ENCODE data around the gene RPTN. TPM values are rescaled to one million over a fixed set of nuclear protein-coding genes. Genes with fewer than 3 reads are reported as not detected.

RPTN gene
- polyA plus RNA-seq, 1 of the 3 experiments (the other 2 are of a cell fraction): not detected

GRCh38 chr1:152182944-152183361, 23.9 kb upstream of the RPTN start:
- H3K79me2 ChIP-seq (ENCODE audit: insufficient read depth): no peaks in the 10 kb centered on the region
- 0% methylated on average over 2 of the region's 2 CpGs for WGBS (ENCODE audit: low lambda C conversion rate)
- no peaks in the 10 kb centered on the region for H4K20me1 ChIP-seq (ENCODE audit: insufficient read depth)
- ChIA-PET POLR2A (no interaction called here), CTCF (interaction anchor here (1.2 to 10.4 kb wide), 2 partner anchors 15 to 128 kb away, joined by 3 to 82 read pairs; no protein-coding TSS in a partner anchor)
- H3K4me2 ChIP-seq: peak overlapping the region; percentile 71
- no peaks in the 10 kb centered on the region for H3K9me3 ChIP-seq
- TF ChIP-seq EP300 (IDR thresholded peaks at IDR 0.05; ENCODE audit: borderline replicate concordance in 1 of 2, low read depth in 1 of 2, low read length in 1 of 2): peak in 1 of 2 experiments; percentile 25; a peak in 1 of 4 replicates
- TF ChIP-seq USF1 (IDR thresholded peaks at IDR 0.05; ENCODE audit: borderline replicate concordance, low read depth): no peak
- TF ChIP-seq PBX3 (IDR thresholded peaks at IDR 0.05): peak; percentile 80
- peak; percentile 58 for TF ChIP-seq FOSL2 (IDR thresholded peaks at IDR 0.05; ENCODE audit: borderline replicate concordance, low read depth)
- 0 out of 2 replicates have a peak, but pooled peaks have one; percentile 25 for TF ChIP-seq MAX (IDR thresholded peaks at IDR 0.05; ENCODE audit: low read depth)
- 0 out of 2 replicates have a peak, but pooled peaks have one; percentile 12 for TF ChIP-seq NFIC (IDR thresholded peaks at IDR 0.05; ENCODE audit: borderline replicate concordance)
- peak; percentile 46; the same call in 1 of the 2 replicates for TF ChIP-seq JUND (IDR thresholded peaks at IDR 0.05)
- peak; percentile 84; the same call in 1 of the 2 replicates for TF ChIP-seq RXRA (IDR thresholded peaks at IDR 0.05; ENCODE audit: borderline replicate concordance, low read depth)
- TF ChIP-seq TCF12 (IDR thresholded peaks at IDR 0.05): peak; percentile 59; the same call in 1 of the 2 replicates
- TF ChIP-seq RCOR1 (IDR thresholded peaks at IDR 0.05; ENCODE audit: low read length): no peak
- TF ChIP-seq MEF2A (IDR thresholded peaks at IDR 0.05; ENCODE audit: borderline replicate concordance, low read depth): no peak
- TF ChIP-seq RFX5 (IDR thresholded peaks at IDR 0.05; ENCODE audit: low read length): no peak
- H3F3A ChIP-seq (replicated peaks; ENCODE audit: insufficient read depth): peaks cover 21% of the 10 kb centered on the region
- H3K27me3 ChIP-seq (ENCODE audit: insufficient read depth): no peaks in the 10 kb centered on the region
- H2AFZ ChIP-seq (ENCODE audit: low read depth): peak overlapping the region; percentile 48; the same call in 1 of the 2 replicates
- H3K27ac ChIP-seq (ENCODE audit: low read depth in 2 of 2, low read length in 1 of 2): peak overlapping the region in 1 of 2 experiments; percentile 80; a peak in 2 of 4 replicates
- no peak for DNase-seq
- H3K9me2 ChIP-seq: no peaks in the 10 kb centered on the region
- H3K9ac ChIP-seq: peak overlapping the region; percentile 26; the same call in 1 of the 2 replicates
- H3K4me3 ChIP-seq (ENCODE audit: low read depth in 2 of 2, low read length in 1 of 2): peak overlapping the region in 1 of 2 experiments; percentile 39; a peak in 2 of 4 replicates
- no peaks in the 10 kb centered on the region for H3K36me3 ChIP-seq (replicated peaks in 1 of 2; ENCODE audit: control insufficient read depth in 1 of 2, insufficient read depth in 2 of 2, low read length in 1 of 2)
- peaks cover 3% of the 10 kb centered on the region in 2 experiments; a peak in 3 of 4 replicates for H3K4me1 ChIP-seq (ENCODE audit: control insufficient read depth in 1 of 2, insufficient read depth in 2 of 2, low read depth in 1 of 2, low read length in 1 of 2)

- Histone ChIP-seq H3K4me3 (ENCODE audit: low read depth in 2 of 2, low read length in 1 of 2) (peak overlapping the region in 1 of 2 experiments; percentile 39; a peak in 2 of 4 replicates), H4K20me1 (ENCODE audit: insufficient read depth) (no peaks in the 10 kb centered on the region), H3K9me2 (no peaks in the 10 kb centered on the region), H3K4me1 (ENCODE audit: control insufficient read depth in 1 of 2, insufficient read depth in 2 of 2, low read depth in 1 of 2, low read length in 1 of 2) (peaks cover 3% of the 10 kb centered on the region in 2 experiments; a peak in 3 of 4 replicates), H3K27ac (ENCODE audit: low read depth in 2 of 2, low read length in 1 of 2) (peak overlapping the region in 1 of 2 experiments; percentile 80; a peak in 2 of 4 replicates), H3K9me3 (no peaks in the 10 kb centered on the region), H3K4me2 (peak overlapping the region; percentile 71), H3K36me3 (replicated peaks in 1 of 2; ENCODE audit: control insufficient read depth in 1 of 2, insufficient read depth in 2 of 2, low read length in 1 of 2) (no peaks in the 10 kb centered on the region), H3K9ac (peak overlapping the region; percentile 26; the same call in 1 of the 2 replicates), H3F3A (replicated peaks; ENCODE audit: insufficient read depth) (peaks cover 21% of the 10 kb centered on the region), H2AFZ (ENCODE audit: low read depth) (peak overlapping the region; percentile 48; the same call in 1 of the 2 replicates), H3K79me2 (ENCODE audit: insufficient read depth) (no peaks in the 10 kb centered on the region), H3K27me3 (ENCODE audit: insufficient read depth) (no peaks in the 10 kb centered on the region)
- TF ChIP-seq EP300 (IDR thresholded peaks at IDR 0.05; ENCODE audit: borderline replicate concordance in 1 of 2, low read depth in 1 of 2, low read length in 1 of 2): no peak
- TF ChIP-seq CTCF (IDR thresholded peaks at IDR 0.05): peak; percentile 74
- TF ChIP-seq GABPA (IDR thresholded peaks at IDR 0.05; ENCODE audit: low read depth): no peak
- TF ChIP-seq RAD21 (IDR thresholded peaks at IDR 0.05; ENCODE audit: low read length): peak; percentile 57
- TF ChIP-seq REST (IDR thresholded peaks at IDR 0.05; ENCODE audit: low read depth, low read length): no peak
- peak; percentile 49; the same call in 1 of the 2 replicates for TF ChIP-seq SMC3 (IDR thresholded peaks at IDR 0.05; ENCODE audit: low read depth, low read length)
- WGBS (ENCODE audit: low lambda C conversion rate): 25% methylated on average over 2 of the region's 2 CpGs
- POLR2A ChIA-PET: no interaction called here
- no peak for DNase-seq
- CTCF ChIA-PET: interaction anchor here (10.4 kb wide), 1 partner anchor 127 kb away, joined by 82 read pairs; no protein-coding TSS in a partner anchor
Observed at GRCh38 chr1:152182431-152182830, 23.4 kb upstream of the RPTN start.

Measured in SK-N-SH (cell line).